NCI-H774 (cell line): ENCODE data around the gene EHD2.
"Not testable (repeated sequence)": the region's sequence is repeated elsewhere in the genome, so short reads cannot be mapped to it uniquely, and the experiment has no call there.

Source experiments
- DNase-seq: peaks from one replicate; lab custom pipeline; 2025; lab: John Stamatoyannopoulos, UW

EHD2 gene, protein sequence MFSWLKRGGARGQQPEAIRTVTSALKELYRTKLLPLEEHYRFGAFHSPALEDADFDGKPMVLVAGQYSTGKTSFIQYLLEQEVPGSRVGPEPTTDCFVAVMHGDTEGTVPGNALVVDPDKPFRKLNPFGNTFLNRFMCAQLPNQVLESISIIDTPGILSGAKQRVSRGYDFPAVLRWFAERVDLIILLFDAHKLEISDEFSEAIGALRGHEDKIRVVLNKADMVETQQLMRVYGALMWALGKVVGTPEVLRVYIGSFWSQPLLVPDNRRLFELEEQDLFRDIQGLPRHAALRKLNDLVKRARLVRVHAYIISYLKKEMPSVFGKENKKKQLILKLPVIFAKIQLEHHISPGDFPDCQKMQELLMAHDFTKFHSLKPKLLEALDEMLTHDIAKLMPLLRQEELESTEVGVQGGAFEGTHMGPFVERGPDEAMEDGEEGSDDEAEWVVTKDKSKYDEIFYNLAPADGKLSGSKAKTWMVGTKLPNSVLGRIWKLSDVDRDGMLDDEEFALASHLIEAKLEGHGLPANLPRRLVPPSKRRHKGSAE

DNA sequence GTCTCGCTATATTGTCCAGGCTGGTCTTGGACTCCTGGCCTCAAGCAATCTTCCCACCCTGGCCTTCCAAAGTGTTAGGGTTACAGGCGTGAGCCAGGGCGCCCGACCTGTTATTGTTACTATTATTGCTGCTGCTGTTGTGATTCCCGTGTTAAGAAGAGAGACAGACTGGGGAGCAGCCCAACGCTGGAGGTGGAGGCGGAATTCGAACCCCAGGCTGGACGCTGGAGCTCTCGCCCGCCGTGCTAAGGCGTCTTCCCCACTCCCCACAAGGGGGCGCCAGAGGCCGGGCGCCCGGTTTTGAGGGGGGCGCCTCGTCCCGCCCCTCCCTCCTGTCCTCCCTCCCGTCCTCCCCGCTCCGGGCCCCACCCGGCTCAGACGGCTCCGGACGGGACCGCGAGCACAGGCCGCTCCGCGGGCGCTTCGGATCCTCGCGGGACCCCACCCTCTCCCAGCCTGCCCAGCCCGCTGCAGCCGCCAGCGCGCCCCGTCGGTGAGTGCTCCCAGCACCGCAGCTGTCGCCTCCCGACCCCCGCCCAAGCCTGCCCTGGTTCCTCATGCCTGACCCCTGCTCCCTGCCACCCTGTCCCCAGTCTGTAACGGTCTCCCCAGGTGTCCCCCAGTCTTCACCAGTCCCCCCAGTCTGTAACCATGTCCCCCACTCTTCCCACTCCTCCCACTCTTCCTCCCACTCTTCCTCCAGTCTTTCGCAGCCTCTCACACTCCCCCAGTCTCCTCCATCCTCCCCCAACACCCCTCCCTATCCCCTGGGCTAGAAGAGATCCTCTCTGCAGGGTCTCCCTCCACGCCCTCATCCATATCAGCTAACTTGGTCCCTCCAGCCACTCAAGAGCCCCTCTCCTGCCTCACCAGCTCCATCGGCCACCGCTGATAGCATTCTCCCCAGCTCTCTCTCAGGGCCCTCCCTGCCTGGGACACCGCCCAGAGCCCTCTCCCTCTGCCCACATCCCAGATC lies at the start of gene EHD2:
Gene EHD2 (plus strand): TSS at position 377 of the 976 bp plus-strand sequence. CDS start 3,191 bp downstream, outside the sequence.
- no peak for DNase-seq

DNA sequence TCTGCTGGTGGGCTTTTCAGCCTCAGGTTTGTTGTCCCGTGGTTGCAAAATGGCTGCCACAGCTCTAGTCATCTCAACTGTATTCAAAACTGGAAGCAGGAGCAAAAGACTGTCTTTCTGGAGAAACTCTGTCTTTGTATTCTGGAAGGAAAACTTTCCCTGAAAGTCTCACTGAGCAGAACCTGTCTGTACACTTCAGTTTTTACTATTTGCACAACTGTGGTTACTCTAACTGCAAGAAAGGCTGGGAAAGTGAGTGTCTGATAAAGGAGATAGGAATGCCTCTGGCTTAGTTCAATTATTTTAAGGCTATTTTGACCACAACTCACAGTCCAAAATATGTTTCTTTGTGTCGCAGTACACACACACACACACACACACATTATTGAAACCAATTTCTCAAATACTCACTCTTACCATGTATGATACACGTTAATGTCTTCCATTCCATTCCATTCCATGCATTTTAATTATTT lies 49.7 kb upstream of the EHD2 start:
- DNase-seq, result no peak

DNA sequence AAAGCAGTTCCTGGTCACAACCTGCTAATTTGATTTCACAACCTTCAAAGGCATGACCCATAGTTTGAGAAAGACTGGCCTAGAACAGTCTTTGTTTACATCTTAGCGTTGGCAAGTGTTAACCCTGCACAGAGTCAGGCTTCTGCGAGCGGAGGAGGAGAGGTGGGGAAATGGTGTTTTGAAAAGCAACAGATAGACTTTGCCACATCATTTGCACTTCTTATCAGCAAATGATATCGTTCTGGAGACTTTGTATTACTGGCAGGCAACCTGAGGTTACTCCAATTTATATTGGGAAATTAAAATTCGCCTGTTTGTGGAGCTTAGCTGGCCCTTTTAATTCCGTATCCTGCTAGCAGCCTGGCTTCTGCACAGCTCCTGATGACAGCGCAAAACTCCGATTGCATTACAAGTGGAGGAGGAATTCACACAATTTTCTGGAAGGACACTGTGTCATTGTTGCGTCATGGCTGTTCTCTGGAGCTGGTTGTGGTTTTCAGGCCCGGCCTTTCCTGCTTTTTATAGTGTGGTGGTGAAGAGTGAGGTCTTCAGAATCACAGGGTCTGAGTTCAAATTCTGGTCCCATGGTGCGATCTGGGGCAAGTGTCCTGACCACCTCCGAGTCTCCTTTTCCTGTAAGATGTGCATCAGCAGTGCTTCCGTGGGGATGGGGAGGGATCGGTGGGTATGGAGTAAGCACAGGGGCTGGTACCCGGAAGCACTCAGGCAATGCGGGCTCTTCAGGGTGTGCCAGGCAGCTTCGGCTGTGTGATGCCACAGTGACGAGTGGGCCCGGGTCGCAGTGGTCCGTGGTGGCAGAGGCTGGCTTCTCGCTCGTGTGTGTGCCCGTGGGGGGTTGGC lies 49.1 kb upstream of the EHD2 start:
- no peak for DNase-seq

DNA sequence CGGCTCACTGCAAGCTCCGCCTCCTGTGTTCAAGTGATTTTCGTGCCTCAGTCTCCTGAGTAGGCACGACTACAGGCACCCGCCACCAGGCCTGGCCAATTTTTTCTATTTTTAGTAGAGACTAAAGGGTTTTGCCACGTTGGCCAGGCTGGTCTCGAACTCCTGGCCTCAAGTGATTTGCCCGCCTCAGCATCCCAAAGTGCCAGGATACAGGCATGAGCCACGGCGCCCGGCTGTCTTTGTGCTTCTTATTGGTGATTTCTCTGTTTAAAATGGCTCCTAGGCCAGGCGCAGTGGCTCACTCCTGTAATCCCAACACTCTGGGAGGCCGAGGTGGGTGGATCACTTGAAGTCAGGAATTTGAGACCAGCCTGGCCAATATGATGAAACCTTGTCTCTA lies 44.7 kb upstream of the EHD2 start:
- DNase-seq, result not testable (repeated sequence)

DNA sequence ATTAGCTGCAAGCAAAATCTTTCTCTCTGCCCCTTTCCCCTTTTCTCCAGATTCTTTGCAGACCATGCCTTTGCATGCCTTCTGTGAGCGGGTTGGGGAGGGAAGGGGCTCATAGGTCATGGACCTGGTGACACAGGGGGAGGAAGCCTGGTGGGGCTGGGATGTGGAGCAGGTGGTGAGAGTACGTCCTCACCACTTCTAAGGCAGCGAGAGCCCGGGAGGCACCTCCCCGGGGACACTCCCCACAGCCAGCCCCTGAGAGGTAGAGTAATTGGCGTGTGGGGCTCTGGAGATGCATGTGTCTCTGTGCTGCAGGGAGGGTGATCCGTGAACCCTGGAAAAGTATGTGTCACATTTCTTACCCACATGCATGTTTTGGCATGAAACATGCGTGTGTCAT lies 42.5 kb upstream of the EHD2 start:
- DNase-seq, result no peak

DNA sequence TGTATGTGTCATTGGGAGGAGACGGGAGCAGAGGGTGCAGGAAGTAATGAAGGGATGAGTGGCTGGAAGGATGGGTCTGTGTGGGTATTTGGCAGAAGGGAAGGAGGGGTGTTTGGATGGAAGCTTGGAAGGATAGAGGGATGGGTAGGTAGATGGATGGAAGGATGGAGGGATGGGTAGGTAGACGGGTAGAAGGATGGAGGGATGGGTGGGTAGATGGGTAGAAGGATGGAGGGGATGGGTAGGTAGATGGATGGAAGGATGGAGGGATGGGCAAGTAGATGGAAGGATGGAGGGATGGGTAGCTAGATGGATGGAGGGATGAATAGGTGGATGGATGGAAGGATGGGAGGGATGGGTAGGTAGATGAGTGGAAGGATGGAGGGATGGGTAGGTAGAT lies 41.7 kb upstream of the EHD2 start:
- no peak for DNase-seq

DNA sequence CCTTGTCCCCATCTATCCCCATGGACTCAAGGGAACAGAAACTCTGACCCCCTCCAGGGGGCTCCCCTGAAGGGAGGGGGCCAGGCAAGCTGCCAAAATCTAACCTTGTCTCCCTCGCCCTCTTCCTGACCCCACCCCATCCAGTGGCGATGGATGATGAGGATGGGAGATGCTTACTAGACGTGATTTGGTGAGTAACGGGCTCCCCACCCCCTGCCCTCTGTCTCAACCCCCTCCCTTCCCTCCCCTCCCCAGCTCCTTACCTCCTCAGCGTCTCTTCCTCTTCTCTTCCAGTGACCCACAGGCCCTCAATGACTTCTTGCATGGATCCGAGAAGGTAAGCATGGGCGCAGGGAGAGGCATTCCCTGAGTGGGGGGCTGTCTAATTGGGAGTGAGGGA lies 39.8 kb upstream of the EHD2 start:
- no peak for DNase-seq

DNA sequence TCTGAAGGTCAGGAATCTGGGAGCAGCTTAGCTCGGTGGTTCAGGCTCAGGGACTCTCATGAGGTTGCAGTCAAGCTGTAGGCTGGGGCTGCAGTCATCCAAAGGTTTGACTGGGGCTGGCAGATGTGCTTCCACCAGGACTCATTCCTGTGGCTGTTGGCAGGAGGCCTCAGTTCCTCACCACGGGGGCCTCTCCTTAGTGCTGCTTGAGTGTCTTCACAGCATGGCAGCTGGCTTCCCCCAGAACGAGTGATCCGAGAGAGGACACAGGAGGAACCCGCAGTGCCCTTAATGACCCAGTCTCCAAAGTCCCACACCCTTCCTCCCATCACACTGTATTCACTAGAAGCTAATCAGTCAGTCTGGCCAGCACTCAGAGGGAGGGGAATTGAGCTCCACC lies 38.7 kb upstream of the EHD2 start:
- DNase-seq, result no peak

DNA sequence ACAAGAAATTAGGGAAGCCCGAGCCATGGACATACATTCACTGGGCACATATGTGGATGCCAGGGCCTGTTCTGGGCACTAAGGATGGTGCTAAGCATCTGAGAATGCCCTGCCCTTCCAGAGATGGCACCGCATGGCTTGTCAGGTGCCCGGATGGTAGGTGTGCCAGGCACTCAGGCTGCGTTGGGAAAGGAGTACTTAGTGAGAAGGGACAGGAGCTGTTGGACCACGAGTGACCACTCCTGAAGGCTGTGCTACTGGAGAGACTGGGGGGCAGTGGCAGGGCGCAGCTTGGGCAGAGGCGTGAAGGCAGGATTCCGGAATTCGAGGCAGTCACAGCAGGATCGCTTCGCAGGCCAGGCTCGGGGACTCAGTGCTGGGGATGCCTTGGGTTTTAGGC lies 38.0 kb upstream of the EHD2 start:
- no peak for DNase-seq

DNA sequence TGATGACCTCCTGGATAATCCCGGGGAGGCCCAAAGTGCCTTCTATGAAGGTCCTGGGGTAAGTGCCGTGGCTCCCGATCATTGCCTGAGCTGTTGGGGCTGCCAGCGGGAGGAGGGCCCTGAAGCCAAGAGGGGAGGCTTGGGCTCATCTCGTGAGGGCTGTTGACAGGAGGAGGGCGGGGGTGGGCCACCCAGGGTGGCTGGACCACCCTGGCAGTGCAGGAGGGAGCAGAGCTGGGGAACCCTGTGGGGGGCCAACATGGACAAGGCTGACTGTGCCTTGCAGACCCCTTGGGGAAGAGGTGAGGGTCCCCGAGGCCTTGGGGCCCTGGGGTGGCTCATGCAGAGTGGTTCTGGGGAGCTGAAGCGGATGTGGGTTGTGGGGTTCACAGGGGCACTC lies 37.4 kb upstream of the EHD2 start:
- DNase-seq, result no peak

DNA sequence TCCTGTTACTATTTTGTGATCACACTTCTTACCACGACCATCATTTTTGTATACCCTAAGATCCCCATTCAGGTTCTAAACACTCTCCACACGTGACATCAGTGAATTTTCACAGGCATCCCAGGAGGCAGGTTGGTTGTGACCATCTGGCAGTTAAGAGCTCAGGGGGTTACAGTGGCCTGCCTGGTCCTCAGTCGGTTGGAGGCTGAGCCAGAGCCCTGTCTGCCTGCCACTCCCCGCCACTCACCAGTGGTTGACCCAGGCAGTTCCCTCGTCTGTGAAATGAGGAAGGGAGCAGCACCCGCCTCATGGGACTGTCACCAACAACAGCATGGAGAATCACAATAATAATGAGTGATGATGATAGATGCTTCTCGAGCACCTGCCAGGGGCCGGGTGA lies 36.4 kb upstream of the EHD2 start:
- DNase-seq, result no peak

DNA sequence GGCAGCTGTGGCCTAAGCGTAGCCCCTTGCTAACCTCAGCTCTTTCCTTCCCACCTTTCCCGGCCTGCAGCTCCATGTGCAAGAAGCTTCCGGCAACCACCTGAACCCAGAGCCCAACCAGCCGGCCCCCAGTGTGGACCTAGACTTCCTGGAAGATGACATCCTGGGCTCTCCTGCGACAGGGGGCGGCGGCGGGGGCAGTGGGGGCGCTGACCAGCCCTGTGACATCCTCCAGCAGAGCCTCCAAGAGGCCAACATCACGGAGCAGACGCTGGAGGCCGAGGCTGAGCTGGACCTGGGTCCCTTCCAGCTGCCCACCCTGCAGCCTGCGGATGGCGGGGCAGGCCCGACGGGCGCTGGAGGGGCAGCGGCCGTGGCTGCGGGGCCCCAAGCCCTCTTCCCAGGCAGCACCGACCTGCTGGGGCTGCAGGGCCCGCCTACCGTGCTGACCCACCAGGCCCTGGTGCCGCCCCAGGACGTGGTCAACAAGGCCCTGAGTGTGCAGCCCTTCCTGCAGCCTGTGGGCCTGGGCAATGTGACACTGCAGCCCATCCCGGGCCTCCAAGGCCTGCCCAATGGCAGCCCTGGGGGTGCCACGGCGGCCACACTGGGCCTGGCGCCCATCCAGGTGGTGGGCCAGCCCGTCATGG lies 33.8 kb upstream of the EHD2 start:
- DNase-seq, result no peak

DNA sequence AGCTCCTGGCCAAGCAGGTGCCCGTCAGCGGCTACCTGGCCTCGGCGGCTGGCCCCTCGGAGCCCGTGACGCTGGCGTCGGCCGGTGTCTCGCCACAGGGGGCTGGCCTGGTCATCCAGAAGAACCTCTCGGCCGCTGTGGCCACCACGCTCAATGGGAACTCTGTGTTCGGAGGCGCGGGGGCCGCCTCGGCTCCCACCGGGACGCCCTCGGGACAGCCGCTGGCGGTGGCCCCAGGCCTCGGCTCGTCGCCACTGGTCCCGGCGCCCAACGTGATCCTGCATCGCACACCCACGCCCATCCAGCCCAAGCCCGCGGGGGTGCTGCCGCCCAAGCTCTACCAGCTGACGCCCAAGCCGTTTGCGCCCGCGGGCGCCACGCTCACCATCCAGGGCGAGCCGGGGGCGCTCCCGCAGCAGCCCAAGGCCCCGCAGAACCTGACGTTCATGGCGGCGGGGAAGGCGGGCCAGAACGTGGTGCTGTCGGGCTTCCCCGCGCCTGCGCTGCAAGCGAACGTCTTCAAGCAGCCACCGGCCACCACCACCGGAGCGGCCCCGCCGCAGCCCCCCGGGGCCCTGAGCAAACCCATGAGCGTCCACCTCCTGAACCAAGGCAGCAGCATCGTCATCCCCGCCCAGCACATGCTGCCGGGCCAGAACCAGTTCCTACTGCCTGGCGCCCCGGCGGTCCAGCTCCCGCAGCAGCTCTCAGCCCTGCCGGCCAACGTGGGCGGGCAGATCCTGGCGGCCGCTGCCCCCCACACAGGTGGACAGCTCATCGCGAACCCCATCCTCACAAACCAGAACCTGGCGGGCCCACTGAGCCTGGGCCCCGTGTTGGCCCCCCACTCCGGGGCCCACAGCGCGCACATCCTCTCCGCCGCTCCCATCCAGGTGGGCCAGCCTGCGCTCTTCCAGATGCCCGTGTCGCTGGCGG lies 33.0 kb upstream of the EHD2 start:
- DNase-seq, result no peak

DNA sequence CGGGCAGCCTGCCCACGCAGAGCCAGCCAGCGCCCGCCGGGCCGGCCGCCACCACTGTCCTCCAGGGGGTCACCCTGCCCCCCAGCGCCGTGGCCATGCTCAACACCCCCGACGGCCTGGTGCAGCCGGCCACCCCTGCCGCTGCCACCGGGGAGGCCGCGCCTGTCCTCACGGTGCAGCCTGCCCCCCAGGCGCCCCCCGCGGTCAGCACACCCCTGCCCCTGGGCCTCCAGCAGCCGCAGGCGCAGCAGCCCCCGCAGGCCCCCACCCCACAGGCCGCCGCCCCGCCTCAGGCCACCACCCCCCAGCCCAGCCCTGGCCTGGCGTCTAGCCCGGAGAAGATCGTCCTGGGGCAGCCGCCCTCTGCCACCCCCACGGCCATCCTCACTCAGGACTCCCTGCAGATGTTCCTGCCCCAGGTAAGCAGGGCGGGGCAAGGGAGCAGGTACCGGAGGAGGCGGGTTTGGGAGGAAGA lies 32.3 kb upstream of the EHD2 start:
- no peak for DNase-seq

DNA sequence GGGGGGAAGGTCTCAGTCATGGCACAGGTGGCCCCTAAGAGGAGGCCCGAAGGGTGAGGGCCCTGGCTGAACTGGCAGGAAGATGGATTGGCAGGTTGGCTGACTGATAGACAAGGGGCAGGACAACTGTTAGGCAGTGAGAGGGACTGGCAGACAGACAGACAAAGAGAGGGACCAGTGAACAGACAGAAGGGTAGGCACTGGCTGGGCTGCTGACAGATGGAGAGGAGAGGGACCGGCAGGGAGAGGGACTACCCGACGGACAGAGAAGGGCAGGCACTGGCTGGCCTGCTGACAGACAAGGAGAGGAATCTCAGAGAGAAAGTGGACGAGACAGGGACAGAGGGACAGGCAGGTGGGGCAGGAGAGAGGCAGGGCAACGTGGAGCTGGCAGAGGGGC lies 31.8 kb upstream of the EHD2 start:
- no peak for DNase-seq

DNA sequence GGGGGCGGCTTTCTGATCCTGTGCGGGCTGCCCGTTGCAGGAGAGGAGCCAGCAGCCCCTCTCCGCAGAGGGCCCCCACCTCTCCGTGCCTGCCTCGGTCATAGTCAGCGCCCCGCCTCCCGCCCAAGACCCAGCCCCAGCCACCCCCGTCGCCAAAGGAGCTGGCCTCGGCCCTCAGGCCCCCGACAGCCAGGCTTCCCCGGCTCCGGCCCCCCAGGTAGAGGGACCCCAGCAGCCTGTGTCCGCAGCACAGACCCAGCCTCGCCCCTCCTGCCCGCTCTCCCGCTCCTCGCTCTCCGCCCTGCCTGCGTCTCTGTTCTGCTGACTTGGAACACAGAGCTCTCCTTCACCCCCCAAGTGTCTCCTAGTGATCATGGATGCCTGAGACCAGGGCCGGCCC lies 31.3 kb upstream of the EHD2 start:
- no peak for DNase-seq

DNA sequence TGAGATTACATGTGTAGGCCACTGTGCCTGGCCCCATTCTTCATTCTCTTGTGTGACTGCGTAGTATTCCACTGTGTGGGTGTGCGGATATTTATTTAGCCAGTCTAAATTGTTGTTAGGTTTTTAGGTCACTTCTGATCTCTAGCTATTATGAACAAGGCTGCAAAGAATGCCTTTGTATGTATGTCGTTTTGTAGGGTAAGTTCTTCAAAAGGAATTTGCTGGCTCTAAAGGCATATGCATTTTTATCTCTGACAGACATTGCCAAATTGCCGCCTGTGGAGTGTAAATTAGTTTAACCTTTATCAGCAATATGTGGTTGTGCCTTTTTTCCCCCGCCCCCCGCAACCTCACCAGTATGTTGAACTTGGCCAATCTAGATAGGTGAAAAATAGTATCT lies 30.3 kb upstream of the EHD2 start:
- DNase-seq, result no peak

DNA sequence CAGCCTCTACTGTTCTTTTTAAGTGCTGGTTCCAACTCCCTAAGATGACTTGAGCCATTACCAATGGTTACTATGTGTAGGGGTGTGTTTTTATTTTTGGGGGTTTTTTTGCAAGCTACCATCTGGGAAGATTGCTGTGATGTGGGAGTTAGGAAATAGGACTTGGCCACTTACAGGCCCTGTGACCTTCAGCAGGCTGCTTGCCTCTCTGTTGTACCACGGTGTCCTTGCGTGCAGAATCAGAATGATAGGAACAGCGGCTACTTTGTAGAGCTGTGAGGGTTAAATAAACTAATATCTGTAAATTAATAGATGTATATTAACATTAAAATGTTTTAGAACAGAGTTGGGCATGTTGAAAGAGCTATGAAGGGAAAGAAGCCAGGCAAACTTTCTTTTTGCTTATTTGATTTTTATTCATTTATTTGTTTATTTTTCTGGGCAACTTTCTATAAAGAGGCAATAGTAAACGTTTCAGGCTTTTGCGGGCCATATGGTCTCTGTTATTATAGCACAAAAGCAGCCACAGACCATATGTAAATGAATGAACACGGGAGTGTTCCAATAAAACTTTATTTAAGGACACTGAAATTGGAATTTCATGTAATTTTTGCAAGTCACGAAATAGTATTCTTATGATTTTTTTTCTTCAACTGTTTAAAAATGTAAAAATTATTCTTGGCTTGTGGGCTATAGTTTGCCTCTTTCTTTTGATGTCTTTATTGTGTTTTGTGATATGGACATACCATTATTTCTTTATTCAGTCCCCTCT lies 26.4 kb upstream of the EHD2 start:
- DNase-seq, result no peak

DNA sequence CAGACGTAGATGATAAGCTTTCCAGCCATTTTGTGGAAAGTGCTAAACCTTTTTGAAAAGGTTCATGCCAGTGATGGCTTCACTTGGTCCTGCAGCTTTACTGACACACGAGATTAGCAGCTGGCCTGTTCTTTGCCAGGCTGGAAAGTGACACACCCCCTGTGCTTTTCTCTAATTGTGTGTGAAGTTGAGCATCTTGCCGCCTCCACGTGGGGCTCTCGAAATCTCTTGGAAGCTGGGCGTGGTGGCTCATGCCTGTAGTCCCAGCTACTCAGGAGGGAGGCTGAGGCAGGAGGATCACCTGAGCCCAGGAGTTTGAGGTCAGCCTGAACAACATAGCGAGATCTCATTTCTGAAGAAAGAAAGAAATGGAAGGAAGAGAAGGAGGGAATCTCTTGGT lies 25.3 kb upstream of the EHD2 start:
- DNase-seq, result no peak
